Cardiac septum (tissue), 1 donor: ENCODE measurements around the gene SPATA2L. TPM values are rescaled to one million over a fixed set of nuclear protein-coding genes. Genes with fewer than 3 reads are reported as not detected.
A peak's percentile ranks its signal among the peaks of the same experiment; 100 is the strongest.
"Not testable (repeated sequence)": the region's sequence is repeated elsewhere in the genome, so short reads cannot be mapped to it uniquely, and the experiment has no call there.

Experiments used
- DNase-seq: peaks from one replicate; pipeline ENCODE4 v3.0.0-alpha.2; 2020; ENCODE audit warnings: low spot score
- intact Hi-C: fragments of 100-400 bp; cut with DNase I; formaldehyde crosslinking; loops from one replicate; pipeline ENCODE4 v1.14.0; 2022
- total RNA-seq: library from RNA; stranded (reverse); fragmentation: NEBNext Ultra II Directional; extraction: Animal tissue kit (Norgen Biotek cat#: 25700); gene quantifications from one replicate; pipeline ENCODE4 v1.2.1, GENCODE V29; 2021
- donor health status: DM: no; HTN: no; CAD: no.

The SPATA2L gene
- total RNA-seq, 1 donor from 2014 or later = 4.4 TPM

DNA sequence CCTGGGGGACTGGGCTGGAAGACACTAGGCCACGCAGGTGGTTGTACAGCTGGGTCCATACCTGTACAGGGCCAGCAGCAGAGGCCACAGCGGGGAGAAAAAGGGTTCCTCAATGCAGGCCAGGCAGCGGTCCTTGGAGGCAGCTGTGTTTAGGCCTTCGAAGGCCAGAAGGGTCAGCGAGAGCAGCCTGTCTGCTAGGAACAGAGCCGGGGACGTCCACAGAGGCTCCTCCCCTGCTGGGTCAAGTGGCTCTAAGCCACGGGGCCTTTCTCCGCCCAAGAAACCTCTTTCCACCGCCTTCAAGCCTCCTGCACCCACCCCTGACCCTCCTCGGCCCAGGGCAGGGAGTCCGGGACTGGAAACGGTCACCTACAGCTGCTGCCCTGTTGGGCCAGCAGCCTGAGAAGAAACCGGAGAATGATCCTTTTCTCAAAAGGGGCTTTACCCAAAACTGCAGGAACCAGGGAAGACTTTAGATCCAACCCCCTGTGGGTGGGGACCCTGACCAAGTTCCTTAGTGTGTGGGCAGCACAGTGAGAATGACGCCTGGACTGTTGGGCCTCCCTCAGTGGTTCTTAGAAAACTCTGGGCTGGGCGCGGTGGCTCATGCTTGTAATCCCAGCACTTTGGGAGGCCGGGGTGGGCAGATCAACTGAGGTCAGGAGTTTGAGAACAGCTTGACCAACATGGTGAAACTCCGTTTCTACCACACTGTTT is 8.4 kb upstream of the SPATA2L start:
- no peak for DNase-seq
- intact Hi-C loops = loop anchor here (5.0 kb wide), 1 partner anchor 82 kb away; no protein-coding TSS in a partner anchor

DNA sequence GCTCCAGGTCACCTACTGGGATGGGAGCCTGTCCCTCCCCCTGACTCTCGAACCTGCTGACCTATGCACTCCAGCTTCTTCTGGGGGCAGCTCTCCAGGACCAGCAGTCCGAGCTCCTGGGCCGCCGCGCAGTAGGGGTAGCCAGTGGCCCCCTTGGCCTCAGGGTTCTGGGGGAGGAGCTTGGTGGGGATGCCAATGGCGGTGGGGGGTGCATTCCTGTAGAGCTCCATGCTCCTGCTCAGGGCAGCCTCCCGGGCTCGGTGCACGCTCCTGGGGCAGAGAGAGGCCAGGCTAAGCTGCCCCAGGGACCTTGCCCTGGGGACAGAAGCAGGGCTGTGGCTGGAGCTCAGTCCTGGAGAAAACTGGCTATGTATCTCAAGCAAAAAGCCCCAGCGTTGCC is 7.7 kb upstream of the SPATA2L start:
- intact Hi-C loops = loop anchor here (5.0 kb wide), 1 partner anchor 83 kb away; no protein-coding TSS in a partner anchor
- no peak for DNase-seq

DNA sequence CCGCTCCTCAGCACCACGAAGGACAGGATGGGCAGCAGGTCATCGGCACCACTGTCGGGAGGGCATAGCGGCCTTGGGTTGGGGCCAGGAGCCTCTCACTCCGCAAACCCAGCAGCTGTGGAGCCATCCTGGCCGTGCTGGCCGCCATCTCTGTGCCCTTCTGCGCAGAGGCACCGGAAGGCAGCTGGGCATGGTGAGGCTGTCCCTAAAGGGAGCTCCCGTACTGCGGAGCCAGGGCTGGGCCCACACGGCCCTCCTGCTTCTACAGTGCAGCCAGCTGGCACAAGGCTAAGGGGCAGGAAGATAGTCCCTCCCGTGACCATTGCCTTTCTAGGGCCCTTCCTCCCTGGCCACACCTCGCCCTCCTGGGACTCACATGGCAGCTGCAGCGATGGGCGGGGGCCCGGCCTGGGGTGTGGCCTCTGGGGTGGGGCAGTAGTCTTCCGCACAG is 7.0 kb upstream of the SPATA2L start:
- intact Hi-C loops = loop anchor here (5.0 kb wide), 1 partner anchor 84 kb away; no protein-coding TSS in a partner anchor
- no peak for DNase-seq

DNA sequence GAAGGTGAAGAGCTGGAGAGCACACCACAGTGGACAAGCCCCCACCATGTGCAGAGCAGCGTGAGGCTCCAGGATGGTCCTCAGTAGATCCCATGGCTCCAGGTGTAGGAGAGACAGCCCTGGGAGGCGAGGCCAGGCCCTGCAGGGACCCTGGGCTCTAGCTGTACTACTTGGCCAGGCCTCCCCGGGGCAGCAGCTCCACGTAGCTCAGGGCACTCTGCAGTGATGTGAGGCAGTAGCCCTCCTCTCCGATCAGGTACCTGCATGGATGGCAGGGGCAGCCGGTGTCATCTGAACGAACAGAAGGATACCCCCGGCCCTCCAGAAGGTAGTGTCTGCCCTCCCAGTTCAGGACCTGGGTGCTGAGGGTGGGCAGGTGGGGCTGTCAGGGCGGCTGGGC is 6.2 kb upstream of the SPATA2L start:
- DNase-seq = no peak
- intact Hi-C loops = loop anchor here (2.0 to 5.0 kb wide), 2 partner anchors 13 to 85 kb away; partner anchors contain the start of genes VPS9D1 and ZNF276

DNA sequence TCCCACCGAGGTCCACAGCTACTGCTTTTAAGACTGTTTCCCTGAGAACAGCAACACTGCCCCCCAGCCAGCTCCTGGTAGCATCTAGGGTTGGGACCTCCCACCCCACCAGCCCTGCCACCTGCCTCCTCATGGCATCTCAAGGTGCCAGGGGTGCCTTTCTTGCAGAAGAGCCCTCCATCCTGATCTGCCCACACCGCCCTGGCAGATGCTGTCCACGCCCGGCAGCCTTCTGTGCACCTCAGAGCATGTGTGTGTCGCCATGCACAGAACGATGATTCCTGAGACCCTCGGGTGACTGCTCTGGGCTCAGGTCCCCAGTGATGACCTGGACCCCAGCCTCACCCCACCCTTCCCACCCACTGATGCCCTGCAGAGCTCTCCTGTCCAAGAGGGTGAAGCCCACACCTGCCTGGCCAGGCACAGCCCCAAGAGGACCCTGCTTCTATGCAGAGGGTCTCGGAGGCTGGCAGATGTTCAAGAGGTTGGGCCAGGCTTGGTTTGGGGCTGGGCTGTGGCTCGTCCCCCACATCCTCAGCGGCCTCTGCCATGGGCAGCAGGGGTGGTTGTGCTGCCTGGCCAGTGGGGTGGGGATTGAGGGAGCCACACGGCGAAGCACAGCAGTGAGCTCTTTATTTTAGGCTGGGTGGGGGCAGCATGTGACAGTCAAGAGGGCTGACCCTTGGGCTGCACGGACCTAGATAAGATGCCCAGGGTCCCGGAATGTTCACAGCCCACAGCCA is 5.2 kb upstream of the SPATA2L start:
- no peak for DNase-seq
- intact Hi-C loops = loop anchor here (2.0 to 5.0 kb wide), 2 partner anchors 14 to 86 kb away; partner anchors contain the start of genes VPS9D1 and ZNF276

DNA sequence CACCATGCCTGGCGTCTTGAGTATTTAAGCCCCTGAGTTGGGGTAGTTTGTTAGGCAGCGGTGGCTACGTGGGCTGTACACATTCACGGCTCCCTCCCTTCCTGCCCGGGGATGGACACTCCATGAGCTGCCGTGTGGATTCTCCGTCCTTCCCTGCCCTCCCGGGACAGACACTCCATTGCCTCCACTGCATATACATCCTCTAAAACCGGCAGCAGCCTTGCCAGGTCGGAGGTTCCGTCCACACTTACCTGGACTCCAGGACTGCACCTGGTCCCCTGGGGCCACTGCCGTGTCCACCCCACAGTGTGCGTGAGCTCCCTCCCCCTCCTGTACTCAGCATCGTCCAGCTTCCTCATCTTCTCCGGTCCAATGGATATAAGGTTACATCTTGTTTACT is 3.5 kb upstream of the SPATA2L start:
- no peak for DNase-seq
- intact Hi-C loops = loop anchor here (5.0 kb wide), 1 partner anchor 87 kb away; no protein-coding TSS in a partner anchor

DNA sequence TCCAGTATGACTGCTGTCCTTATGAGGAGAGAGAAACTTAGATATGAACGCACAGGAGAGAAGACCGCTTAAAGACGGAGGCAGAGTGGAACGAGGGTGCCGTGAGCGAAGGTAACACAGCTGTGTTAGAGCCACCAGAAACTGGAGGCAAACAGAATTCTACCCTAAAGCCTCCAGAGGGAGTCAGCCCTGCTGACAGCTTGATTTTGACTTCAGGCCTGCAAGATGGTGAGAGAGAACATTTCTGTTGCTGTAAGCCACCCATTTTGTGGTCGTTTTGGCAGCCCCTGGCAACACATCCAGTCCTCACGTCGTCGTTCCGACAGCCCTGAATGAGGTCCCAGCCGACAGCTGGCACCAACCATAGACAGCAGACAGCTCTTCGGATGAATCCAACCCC is 2.8 kb upstream of the SPATA2L start:
- no peak for DNase-seq
- intact Hi-C loops = no loop called here

DNA sequence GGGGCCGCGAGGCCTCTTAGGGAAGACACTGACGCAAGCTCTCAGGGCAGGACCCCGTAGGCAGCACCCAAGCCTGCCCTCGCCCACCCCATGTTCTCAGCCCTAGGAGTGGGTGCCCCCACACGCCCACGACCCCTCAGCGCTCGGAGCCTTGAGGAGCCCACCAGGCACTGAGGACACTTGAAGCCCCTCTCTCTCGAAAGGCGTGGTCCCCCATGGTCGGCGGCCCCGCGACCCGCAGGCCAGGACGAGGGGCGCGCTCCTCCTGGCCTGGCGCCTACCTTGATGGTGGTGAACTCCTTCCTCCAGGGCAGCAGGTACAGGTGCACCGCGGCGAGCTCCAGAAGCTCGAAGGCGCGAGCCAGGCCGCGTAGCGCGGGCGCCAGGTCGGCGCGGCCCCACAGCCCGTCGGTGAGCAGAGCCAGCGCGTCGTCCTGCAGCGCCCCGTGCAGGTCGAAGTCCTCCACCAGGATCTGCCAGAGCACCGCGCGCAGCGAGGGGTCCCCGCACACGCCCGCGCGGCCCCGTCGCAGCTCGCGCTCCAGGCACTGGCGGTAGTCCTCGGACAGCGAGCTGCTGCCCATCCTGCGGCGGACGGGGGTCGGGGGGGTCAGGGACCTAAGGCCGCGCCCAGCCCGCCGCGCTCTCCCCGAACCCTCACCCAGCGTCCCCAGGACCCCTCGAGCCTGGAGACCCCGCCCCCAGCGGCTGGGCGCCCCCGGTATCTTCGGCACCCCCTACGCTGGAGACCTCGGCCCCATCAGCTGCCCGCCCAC is 668 bp downstream of the SPATA2L start:
- peak; percentile 76 for DNase-seq
- intact Hi-C loops = loop anchor here (2.0 kb wide), 1 partner anchor 160 kb away; no protein-coding TSS in a partner anchor

DNA sequence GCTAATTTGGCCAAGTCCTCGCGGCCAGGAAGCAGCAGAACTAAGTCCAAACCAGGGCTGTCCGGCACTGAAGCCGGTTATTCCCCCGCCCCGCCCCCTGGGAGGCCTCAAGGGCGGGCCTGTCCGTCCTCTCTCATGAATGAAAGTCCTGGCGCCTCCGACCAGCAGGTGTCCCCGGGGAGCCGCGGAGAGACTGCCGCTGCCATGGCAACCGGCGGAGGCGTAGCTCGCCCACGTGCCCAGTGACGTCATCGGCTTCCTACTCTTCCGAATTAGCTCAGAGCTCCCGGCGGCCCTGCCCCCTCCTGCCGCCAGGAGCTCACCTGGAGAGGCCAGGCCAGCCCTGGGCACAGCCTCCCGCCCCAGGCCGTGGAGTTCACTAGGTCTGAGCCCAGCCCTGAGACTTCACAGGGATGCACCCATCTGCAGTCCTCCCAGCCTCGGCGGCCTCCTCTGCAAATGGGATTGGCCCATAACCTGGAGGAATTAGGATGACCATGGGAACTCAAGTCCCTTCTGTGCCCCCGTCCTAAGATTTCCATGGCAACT is 1.3 kb downstream of the SPATA2L start:
- intact Hi-C loops = loop anchor here (2.0 kb wide), 1 partner anchor 161 kb away; no protein-coding TSS in a partner anchor
- DNase-seq = peak; percentile 100

DNA sequence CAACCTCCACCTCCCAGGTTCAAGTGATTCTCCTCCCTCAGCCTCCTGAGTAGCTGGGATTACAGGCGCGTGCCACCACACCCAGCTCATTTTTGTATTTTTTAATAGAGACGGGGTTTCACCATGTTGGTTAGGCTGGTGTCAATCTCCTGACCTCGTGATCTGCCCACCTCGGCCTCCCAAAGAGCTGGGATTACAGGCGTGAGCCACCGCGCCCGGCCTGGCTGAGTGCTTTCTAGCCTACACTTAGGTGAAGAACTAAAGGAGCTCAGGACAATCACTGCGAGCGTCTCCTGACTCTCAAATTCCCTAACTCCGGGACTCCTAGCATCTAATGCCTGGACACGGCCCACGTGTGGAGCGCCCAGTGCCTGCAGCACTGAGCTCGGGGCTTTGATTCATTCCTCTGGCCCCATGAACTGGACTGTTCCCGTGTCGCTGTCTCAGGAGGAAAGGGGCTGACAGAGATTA is 1.8 kb downstream of the SPATA2L start:
- not testable (repeated sequence) for DNase-seq
- intact Hi-C loops = loop anchor here (2.0 kb wide), 1 partner anchor 161 kb away; no protein-coding TSS in a partner anchor

DNA sequence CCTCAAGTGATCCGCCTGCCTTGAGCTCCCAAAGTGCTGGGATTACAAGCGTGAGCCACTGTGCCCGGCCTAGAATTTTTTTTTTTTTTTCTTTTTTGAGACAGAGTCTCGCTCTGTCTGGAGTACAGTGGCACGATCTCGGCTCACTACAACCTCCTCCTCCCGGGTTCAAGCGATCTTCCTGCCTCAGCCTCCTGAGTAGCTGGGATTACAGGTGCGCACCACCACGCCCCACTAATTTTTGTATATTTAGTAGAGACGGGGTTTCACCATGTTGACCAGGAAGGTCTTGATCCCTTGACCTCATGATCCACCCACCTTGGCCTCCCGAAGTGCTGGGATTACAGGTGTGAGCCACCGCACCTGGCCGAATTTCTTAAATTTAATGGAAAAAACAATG is 2.8 kb downstream of the SPATA2L start:
- intact Hi-C loops = not testable (repeated sequence)
- peak; percentile 20 for DNase-seq

DNA sequence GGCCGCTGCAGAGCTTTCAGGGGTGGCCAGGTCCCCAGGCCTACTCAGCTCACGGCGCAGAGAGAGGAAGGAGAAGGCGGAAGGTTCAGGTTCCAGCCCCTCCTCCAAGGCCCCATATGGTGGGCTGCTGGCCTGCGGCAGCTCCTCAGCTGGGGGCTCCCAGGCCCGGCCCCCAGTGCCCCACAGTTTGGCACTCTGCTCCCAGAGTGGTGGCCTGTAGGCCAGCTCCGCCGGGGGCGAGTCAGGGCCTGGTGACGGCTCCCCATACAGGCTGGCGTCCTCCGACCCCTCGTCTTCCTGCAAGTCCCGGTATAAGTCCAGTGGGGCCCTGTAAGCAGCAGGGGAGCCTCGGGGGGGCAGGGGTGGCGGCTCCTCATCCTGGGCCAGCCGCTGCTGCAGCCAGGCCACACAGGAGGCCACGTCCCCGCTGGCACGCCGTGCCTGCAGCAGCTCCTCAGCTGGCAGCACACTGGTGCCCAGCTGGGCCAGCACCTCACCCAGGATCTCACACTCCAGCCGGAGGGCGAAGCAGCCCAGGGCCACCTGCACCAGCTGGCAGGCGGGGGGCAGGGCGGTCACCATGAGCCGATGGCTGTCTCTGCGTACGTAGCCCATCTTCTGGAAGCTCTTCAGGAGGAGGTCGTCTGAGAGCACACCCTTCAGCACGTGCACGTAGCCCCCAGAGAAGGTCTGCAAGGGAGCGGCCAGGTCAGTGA is 3.7 kb downstream of the SPATA2L start:
- intact Hi-C loops = no loop called here
- peak; percentile 57 for DNase-seq

DNA sequence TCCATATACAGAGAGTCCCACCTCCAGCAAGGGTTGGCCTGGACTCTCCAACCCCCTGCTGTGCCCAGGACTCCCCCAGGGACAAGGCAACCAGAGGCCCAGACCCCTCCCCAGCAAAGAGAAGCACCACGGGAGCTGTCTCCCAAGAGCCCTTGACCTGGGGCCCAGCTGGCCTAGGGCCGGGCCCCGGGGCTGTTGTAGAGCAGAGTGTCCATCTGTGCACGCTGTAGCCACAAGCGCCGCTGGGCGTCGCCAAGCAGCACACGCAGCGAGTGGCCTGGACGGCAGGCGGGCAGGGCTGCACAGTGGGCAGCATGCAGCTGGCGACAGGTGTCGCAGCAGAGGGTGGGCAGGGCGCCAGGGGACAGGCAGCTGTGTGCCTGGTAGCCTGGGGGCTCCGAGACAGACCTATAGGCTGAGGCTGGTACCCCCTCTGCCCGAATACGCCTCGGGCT is 4.3 kb downstream of the SPATA2L start:
- intact Hi-C loops = no loop called here
- peak; percentile 73 for DNase-seq

DNA sequence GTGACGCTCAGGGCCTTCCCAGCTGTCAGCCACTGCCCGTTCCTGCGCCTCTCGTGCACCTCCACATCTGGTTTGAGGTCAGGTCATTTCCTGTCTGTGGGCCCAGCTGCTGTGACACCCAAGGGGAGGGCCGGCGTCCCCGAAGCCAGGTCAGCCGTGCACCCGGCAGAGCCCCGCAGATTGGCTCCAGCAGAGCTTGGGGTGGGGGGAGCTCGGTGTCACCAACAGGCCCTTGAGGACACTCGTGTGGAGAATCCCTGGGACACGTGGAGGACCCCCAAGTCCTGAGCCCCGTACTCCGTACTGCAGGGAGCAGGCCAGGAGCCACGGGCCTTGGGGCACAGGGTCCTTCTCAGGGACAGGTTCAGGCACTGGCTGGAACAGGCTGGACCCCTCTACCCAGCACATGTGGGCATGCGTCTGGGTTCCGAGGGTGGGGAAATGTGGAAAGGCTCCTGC is 4.8 kb downstream of the SPATA2L start:
- peak; percentile 63 for DNase-seq
- intact Hi-C loops = no loop called here

DNA sequence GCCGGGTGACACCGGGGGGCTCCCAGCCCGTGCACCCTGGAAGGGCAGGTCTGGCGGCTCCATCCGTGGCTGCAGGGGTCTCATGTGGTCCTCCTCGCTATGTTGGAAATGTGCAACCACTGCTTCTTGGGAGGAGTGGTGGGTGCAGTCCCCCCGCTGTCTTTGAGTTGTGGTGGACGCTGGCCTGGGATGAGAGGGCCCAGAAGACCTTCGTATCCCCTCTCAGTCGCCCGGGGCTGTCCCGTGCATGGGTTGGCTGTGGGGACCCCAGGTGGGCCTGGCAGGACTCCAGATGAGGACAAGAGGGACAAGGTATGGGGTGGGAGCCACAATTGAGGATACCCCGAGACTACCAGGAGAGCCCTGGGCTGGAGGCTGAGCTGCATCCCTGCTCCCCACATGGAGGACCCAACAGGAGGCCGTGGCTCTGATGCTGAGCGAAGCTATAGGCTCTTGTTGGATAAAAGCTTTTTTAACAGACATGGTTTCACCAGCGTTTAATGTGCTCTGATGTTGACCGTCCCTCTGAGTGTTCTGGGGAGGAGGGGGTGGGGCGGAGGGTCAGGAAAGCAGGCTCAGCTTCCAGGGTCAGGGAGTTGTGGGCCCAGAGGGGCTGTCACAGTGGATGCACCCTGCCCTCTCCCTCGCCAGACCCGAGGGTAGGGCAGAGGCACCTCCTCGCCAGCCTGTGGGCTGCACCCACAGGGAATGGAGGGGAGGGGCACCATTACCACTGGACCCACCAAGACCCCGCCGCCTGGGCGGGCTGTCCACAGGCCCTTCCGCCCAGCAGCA is 5.4 kb downstream of the SPATA2L start:
- intact Hi-C loops = no loop called here
- peak; percentile 74 for DNase-seq

DNA sequence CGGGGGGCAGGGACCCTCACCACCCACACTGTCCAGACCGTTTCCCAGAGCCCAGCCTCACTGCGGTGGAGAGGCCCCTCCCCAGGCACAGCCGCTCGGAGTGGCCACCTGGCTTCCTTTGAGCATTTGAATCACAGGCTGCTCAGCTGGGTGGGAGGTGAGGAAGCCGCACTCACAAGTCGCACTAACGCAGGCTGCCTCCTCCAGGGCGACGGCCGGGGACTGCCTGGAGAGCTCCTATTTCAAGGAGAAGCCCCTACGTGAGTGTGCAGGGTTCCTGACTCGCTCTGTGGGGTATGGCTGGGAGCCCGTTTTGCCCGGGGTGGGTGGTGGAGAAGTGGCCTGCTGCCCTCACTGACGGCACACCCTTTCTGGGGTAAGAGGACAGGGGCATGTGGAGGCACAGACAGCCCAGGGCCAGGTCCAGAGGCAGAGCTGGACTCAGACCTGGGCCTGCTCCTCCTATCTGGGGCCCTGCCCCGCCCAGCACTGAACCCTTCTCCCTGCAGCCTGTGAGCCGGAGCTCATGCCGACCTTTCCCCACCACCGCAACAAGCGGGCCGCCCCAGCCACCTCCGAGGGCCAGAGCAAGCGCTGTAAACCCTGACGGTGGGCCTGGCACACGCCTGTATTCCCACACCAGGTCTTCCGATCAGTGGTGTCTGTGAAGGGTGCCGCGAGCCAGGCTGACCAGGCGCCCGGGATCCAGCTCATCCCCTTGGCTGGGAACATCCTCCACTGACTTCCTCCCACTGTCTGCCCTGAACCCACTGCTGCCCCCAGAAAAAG is 6.2 kb downstream of the SPATA2L start:
- DNase-seq = peak; percentile 71
- intact Hi-C loops = no loop called here

DNA sequence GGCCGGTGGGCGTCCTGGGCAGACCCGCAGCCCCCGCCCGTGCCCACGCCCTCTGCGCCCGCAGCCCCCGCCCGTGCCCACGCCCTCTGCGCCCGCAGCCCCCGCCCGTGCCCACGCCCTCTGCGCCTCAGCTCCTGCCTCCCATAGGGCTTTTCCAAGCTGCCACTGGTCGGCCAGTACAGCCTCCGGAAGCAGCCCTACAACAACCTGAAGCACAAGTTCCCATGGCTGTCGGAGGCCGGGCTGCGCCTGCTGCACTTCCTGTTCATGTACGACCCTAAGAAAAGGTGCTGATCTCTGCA is 6.8 kb downstream of the SPATA2L start:
- DNase-seq, intact Hi-C loops: not testable (repeated sequence)
